ENCODE data around the gene PDP2.

Gene PDP2

GRCh38 chr16:66914541-66914940 lies 34.2 kb downstream of the PDP2 start:
- DNase-seq (ENCODE audit: low read depth in 1 of 2, low spot score in 1 of 2), result no peak

GRCh38 chr16:66915041-66915440 lies 34.7 kb downstream of the PDP2 start:
- TF ChIP-seq GABPA (IDR thresholded peaks at IDR 0.05; ENCODE audit: low read depth) (no peak), POLR2AphosphoS5 (IDR thresholded peaks at IDR 0.05; ENCODE audit: low read depth) (no peak), SPI1 (IDR thresholded peaks at IDR 0.05; ENCODE audit: borderline replicate concordance, low read depth) (no peak), REST (IDR thresholded peaks at IDR 0.05; ENCODE audit: insufficient replicate concordance, low read depth) (no peak), CTCF (IDR thresholded peaks at IDR 0.05; ENCODE audit: insufficient read depth, low read length) (no peak)
- no peak for DNase-seq (ENCODE audit: low read depth in 1 of 2, low spot score in 1 of 2)
- no peak overlapping the region for H3K27ac ChIP-seq (replicated peaks)
- H3K4me3 ChIP-seq (replicated peaks; ENCODE audit: insufficient read depth, low read length), result no peak overlapping the region
- H3K27me3 ChIP-seq (ENCODE audit: insufficient read depth, poor library complexity, severe bottlenecking), result no peaks in the 10 kb centered on the region

More at GRCh38 chr16:66914541-66914940, 34.2 kb downstream of the PDP2 start:
- no peak overlapping the region for H3K4me3 ChIP-seq (replicated peaks; ENCODE audit: insufficient read depth, low read length)
- H3K27me3 ChIP-seq (ENCODE audit: insufficient read depth, poor library complexity, severe bottlenecking), result no peaks in the 10 kb centered on the region
- no peak overlapping the region for H3K27ac ChIP-seq (replicated peaks)
- TF ChIP-seq POLR2AphosphoS5 (IDR thresholded peaks at IDR 0.05; ENCODE audit: low read depth) (no peak), CTCF (IDR thresholded peaks at IDR 0.05; ENCODE audit: insufficient read depth, low read length) (no peak), REST (IDR thresholded peaks at IDR 0.05; ENCODE audit: insufficient replicate concordance, low read depth) (no peak), GABPA (IDR thresholded peaks at IDR 0.05; ENCODE audit: low read depth) (no peak), SPI1 (IDR thresholded peaks at IDR 0.05; ENCODE audit: borderline replicate concordance, low read depth) (no peak)

- DNase-seq (ENCODE audit: low read depth in 1 of 2, low spot score in 1 of 2), result no peak
- no peak overlapping the region for H3K27ac ChIP-seq (replicated peaks)
- H3K4me3 ChIP-seq (replicated peaks; ENCODE audit: insufficient read depth, low read length), result no peak overlapping the region
- peaks cover 5% of the 10 kb centered on the region for H3K27me3 ChIP-seq (ENCODE audit: insufficient read depth, poor library complexity, severe bottlenecking)
- no peak for TF ChIP-seq POLR2AphosphoS5 (IDR thresholded peaks at IDR 0.05; ENCODE audit: low read depth)
- no peak for TF ChIP-seq GABPA (IDR thresholded peaks at IDR 0.05; ENCODE audit: low read depth)
- TF ChIP-seq CTCF (IDR thresholded peaks at IDR 0.05; ENCODE audit: insufficient read depth, low read length), result no peak
- no peak for TF ChIP-seq SPI1 (IDR thresholded peaks at IDR 0.05; ENCODE audit: borderline replicate concordance, low read depth)
- no peak for TF ChIP-seq REST (IDR thresholded peaks at IDR 0.05; ENCODE audit: insufficient replicate concordance, low read depth)
Observed at GRCh38 chr16:66916518-66916917, 36.2 kb downstream of the PDP2 start.

All from HL-60 (cell line).